Muscle layer of colon (tissue), 2 donors: ENCODE results near the gene CCDC126.
"Not testable (repeated sequence)": the region's sequence is repeated elsewhere in the genome, so short reads cannot be mapped to it uniquely, and the experiment has no call there.

Source experiments
- H3K27ac ChIP-seq: one replicate; pipeline ENCODE4 v1.7.0; 2013; ENCODE audit warnings: low read depth, mild to moderate bottlenecking, low read length, moderate library complexity
- H3K27me3 ChIP-seq, 2 donors: one replicate each; pipeline ENCODE4 v1.7.0; 2013; ENCODE audit warnings: low read length in 2 of 2, mild to moderate bottlenecking in 2 of 2; ENCODE audit not compliant: insufficient read depth in 2 of 2, control insufficient read depth in 1 of 2
- H3K36me3 ChIP-seq: one replicate; pipeline ENCODE4 v1.7.0; 2013; ENCODE audit warnings: mild to moderate bottlenecking, low read length; ENCODE audit not compliant: insufficient read depth
- H3K4me1 ChIP-seq: one replicate; pipeline ENCODE4 v1.7.0; 2013; ENCODE audit warnings: mild to moderate bottlenecking, low read length; ENCODE audit not compliant: insufficient read depth
- H3K4me3 ChIP-seq, 2 donors: one replicate each; pipeline ENCODE4 v1.7.0; 2013; ENCODE audit warnings: low read length in 2 of 2, low read depth in 1 of 2, mild to moderate bottlenecking in 1 of 2, moderate library complexity in 1 of 2
- H3K9ac ChIP-seq: one replicate; pipeline ENCODE4 v1.7.0; 2013; ENCODE audit warnings: low read length
- H3K9me3 ChIP-seq: one replicate; pipeline ENCODE4 v1.7.0; 2013; ENCODE audit warnings: mild to moderate bottlenecking, low read length
- donor health status: abdominal sarcoma.
- donor health status: Adenocarcinoma of cecum.

CCDC126 gene

GRCh38 chr7:23597094-23598091 is at the start of gene CCDC126:
TSS of gene CCDC126 (plus strand) at chr7:23597382. CDS start at chr7:23611316, 13,934 bp downstream.
- peak within 1 kb of the TSS; percentile 83 for H3K27ac ChIP-seq
- no peaks in the 10 kb centered on the region for H3K27me3 ChIP-seq
- peak within 1 kb of the TSS; percentile 63 to 69 for H3K4me3 ChIP-seq
- peak within 1 kb of the TSS; percentile 82 for H3K9ac ChIP-seq
- H3K4me1 ChIP-seq = peaks cover 17% of the 10 kb centered on the region
- H3K36me3 ChIP-seq = no peaks in the 10 kb centered on the region
- H3K9me3 ChIP-seq = no peaks in the 10 kb centered on the region

- H3K9ac ChIP-seq = no peak overlapping the region
- no peaks in the 10 kb centered on the region for H3K36me3 ChIP-seq
- H3K9me3 ChIP-seq = no peaks in the 10 kb centered on the region
- H3K27ac ChIP-seq = no peak overlapping the region
- H3K4me1 ChIP-seq = no peaks in the 10 kb centered on the region
- H3K27me3 ChIP-seq = no peaks in the 10 kb centered on the region
- H3K4me3 ChIP-seq = no peak overlapping the region
Measured at GRCh38 chr7:23547662-23548061, 49.5 kb upstream of the CCDC126 start.

GRCh38 chr7:23558303-23558702 is 38.9 kb upstream of the CCDC126 start:
- Histone ChIP-seq H3K27ac (no peak overlapping the region), H3K9ac (no peak overlapping the region), H3K4me3 (no peak overlapping the region), H3K9me3 (no peaks in the 10 kb centered on the region), H3K4me1 (no peaks in the 10 kb centered on the region), H3K36me3 (no peaks in the 10 kb centered on the region), H3K27me3 (no peaks in the 10 kb centered on the region)

GRCh38 chr7:23570592-23571200 is 26.5 kb upstream of the CCDC126 start:
- Histone ChIP-seq H3K4me3 (no peak overlapping the region), H3K27me3 (no peaks in the 10 kb centered on the region), H3K27ac (no peak overlapping the region), H3K9me3 (no peaks in the 10 kb centered on the region), H3K4me1 (no peaks in the 10 kb centered on the region), H3K9ac (no peak overlapping the region), H3K36me3 (no peaks in the 10 kb centered on the region)

- H3K9ac ChIP-seq, H3K9me3 ChIP-seq, H3K27me3 ChIP-seq, H3K4me3 ChIP-seq, H3K27ac ChIP-seq, H3K4me1 ChIP-seq, H3K36me3 ChIP-seq: not testable (repeated sequence)
Measured at GRCh38 chr7:23581975-23582374, 15.2 kb upstream of the CCDC126 start.

GRCh38 chr7:23585304-23585703 is 11.9 kb upstream of the CCDC126 start:
- H3K36me3 ChIP-seq, H3K4me1 ChIP-seq, H3K9ac ChIP-seq, H3K27me3 ChIP-seq, H3K9me3 ChIP-seq, H3K4me3 ChIP-seq, H3K27ac ChIP-seq: not testable (repeated sequence)

- H3K9me3 ChIP-seq = no peaks in the 10 kb centered on the region
Measured at GRCh38 chr7:23586159-23586558, 11.0 kb upstream of the CCDC126 start.

GRCh38 chr7:23590529-23590928 is 6.7 kb upstream of the CCDC126 start:
- Histone ChIP-seq H3K9ac (no peak overlapping the region), H3K4me3 (no peak overlapping the region), H3K4me1 (no peaks in the 10 kb centered on the region), H3K9me3 (no peaks in the 10 kb centered on the region), H3K27me3 (no peaks in the 10 kb centered on the region), H3K36me3 (no peaks in the 10 kb centered on the region), H3K27ac (no peak overlapping the region)

More at GRCh38 chr7:23586159-23586558, 11.0 kb upstream of the CCDC126 start:
- H3K4me3 ChIP-seq = no peak overlapping the region
- no peaks in the 10 kb centered on the region for H3K4me1 ChIP-seq
- no peak overlapping the region for H3K27ac ChIP-seq
- H3K36me3 ChIP-seq = no peaks in the 10 kb centered on the region
- no peaks in the 10 kb centered on the region for H3K27me3 ChIP-seq
- H3K9ac ChIP-seq = no peak overlapping the region

- Histone ChIP-seq H3K9me3 (no peaks in the 10 kb centered on the region), H3K4me1 (peaks cover 8% of the 10 kb centered on the region), H3K36me3 (no peaks in the 10 kb centered on the region), H3K27me3 (no peaks in the 10 kb centered on the region), H3K27ac (no peak overlapping the region), H3K9ac (no peak overlapping the region), H3K4me3 (no peak overlapping the region)
Measured at GRCh38 chr7:23593706-23594105, 3.5 kb upstream of the CCDC126 start.

- no peaks in the 10 kb centered on the region for H3K9me3 ChIP-seq
- no peak overlapping the region for H3K9ac ChIP-seq
- no peaks in the 10 kb centered on the region for H3K36me3 ChIP-seq
- H3K27me3 ChIP-seq = no peaks in the 10 kb centered on the region
- H3K27ac ChIP-seq = no peak overlapping the region
- H3K4me3 ChIP-seq = no peak overlapping the region
- H3K4me1 ChIP-seq = peaks cover 17% of the 10 kb centered on the region
Measured at GRCh38 chr7:23594879-23595604, 2.1 kb upstream of the CCDC126 start.

- Histone ChIP-seq H3K9ac (peak overlapping the region; percentile 82), H3K9me3 (no peaks in the 10 kb centered on the region), H3K4me1 (peaks cover 17% of the 10 kb centered on the region), H3K27me3 (no peaks in the 10 kb centered on the region), H3K4me3 (peak overlapping the region; percentile 63 to 69), H3K27ac (peak overlapping the region; percentile 83), H3K36me3 (no peaks in the 10 kb centered on the region)
Measured at GRCh38 chr7:23598296-23598695, 1.1 kb downstream of the CCDC126 start.
